IMR-90 (cell line): ENCODE measurements around the gene SLC24A3. TPM values are rescaled to one million over a fixed set of nuclear protein-coding genes. Genes with fewer than 3 reads are reported as not detected.

ENCODE experiments used
- ATAC-seq: fragments of 200-7000 bp; cut with Tn5 transposase; 2 replicates; pipeline ENCODE4 v1.9.1; 2020; ENCODE audit warnings: low read depth, mild to moderate bottlenecking, moderate library complexity
- BruUV-seq: library from RNA; stranded (reverse); fragments of 400-500 nt; replicated peaks from 2 replicates; lab custom pipeline; 2021; lab: Mats Ljungman, UMichigan
- CTCF ChIA-PET: fragments of 300-600 bp; formaldehyde crosslinking; extraction: SDS; loops from one replicate; lab custom pipeline; 2021; ENCODE audit warnings: antibody characterized with exemption; lab: Yijun Ruan, JAX
- POLR2A ChIA-PET: fragments of 300-600 bp; sonication (Branson Sonifier 250); formaldehyde crosslinking; loops from one replicate; lab custom pipeline; 2022; ENCODE audit warnings: antibody characterized with exemption; ENCODE audit not compliant: unreplicated experiment; lab: Charles Lee
- DNase-seq: peaks from one replicate; pipeline ENCODE4 v3.0.0; 2013
- H2AFZ ChIP-seq: replicated peaks from 2 replicates; pipeline ENCODE3; 2013; ENCODE audit warnings: low read length, mild to moderate bottlenecking; ENCODE audit not compliant: poor library complexity
- H2AK5ac ChIP-seq: 2 replicates; pipeline ENCODE4 v1.6.1; 2013; ENCODE audit warnings: low read depth, low read length, inconsistent platforms
- H2AK9ac ChIP-seq: replicated peaks from 2 replicates; pipeline ENCODE3; 2013; ENCODE audit warnings: mild to moderate bottlenecking, low read depth, low read length, moderate library complexity; ENCODE audit not compliant: poor library complexity
- H2BK120ac ChIP-seq: 2 replicates; pipeline ENCODE4 v1.6.1; 2013; ENCODE audit warnings: low read depth, low read length, inconsistent platforms
- H2BK15ac ChIP-seq: 3 replicates; pipeline ENCODE4 v1.6.1; 2013; ENCODE audit warnings: low read depth, low read length, inconsistent platforms
- H2BK20ac ChIP-seq: 2 replicates; pipeline ENCODE4 v1.6.1; 2013; ENCODE audit warnings: low read depth, mild to moderate bottlenecking, inconsistent platforms, low read length, moderate library complexity
- H2BK5ac ChIP-seq: 2 replicates; pipeline ENCODE4 v1.6.1; 2013; ENCODE audit warnings: mild to moderate bottlenecking, low read depth, low read length, inconsistent platforms; ENCODE audit not compliant: poor library complexity, severe bottlenecking
- H3K14ac ChIP-seq: replicated peaks from 2 replicates; pipeline ENCODE4 v1.6.1; 2013; ENCODE audit warnings: low read depth, low read length, inconsistent platforms
- H3K18ac ChIP-seq: 2 replicates; pipeline ENCODE4 v1.6.1; 2013; ENCODE audit warnings: low read depth, low read length, control low read depth
- H3K23ac ChIP-seq: 2 replicates; pipeline ENCODE4 v1.6.1; 2013; ENCODE audit warnings: low read depth, low read length, inconsistent platforms
- H3K27ac ChIP-seq: 2 replicates; pipeline ENCODE4 v1.5.1; 2013; ENCODE audit warnings: mild to moderate bottlenecking, control low read depth, low read length; ENCODE audit not compliant: insufficient read depth
- H3K27me3 ChIP-seq: 2 replicates; pipeline ENCODE4 v1.6.1; 2013; ENCODE audit warnings: low read length; ENCODE audit not compliant: control insufficient read depth, insufficient read depth
- H3K36me3 ChIP-seq: 2 replicates; pipeline ENCODE4 v1.6.1; 2013; ENCODE audit warnings: low read length, mixed read lengths; ENCODE audit not compliant: control insufficient read depth, insufficient read depth
- H3K4ac ChIP-seq: 2 replicates; pipeline ENCODE4 v1.6.1; 2013; ENCODE audit warnings: low read depth, low read length, inconsistent platforms
- H3K4me1 ChIP-seq: 2 replicates; pipeline ENCODE4 v1.6.1; 2013; ENCODE audit warnings: low read length, mixed read lengths; ENCODE audit not compliant: control insufficient read depth, insufficient read depth
- H3K4me2 ChIP-seq: 2 replicates; pipeline ENCODE4 v1.6.1; 2013; ENCODE audit warnings: low read depth, mild to moderate bottlenecking, control low read depth, low read length, moderate library complexity
- H3K4me3 ChIP-seq: 2 replicates; pipeline ENCODE4 v1.5.1; 2013; ENCODE audit warnings: low read depth, mild to moderate bottlenecking, control low read depth, low read length, moderate library complexity; ENCODE audit not compliant: insufficient read depth
- H3K56ac ChIP-seq: 2 replicates; pipeline ENCODE4 v1.6.1; 2013; ENCODE audit warnings: low read length, inconsistent platforms; ENCODE audit not compliant: insufficient read depth; ENCODE audit errors: extremely low read depth
- H3K79me1 ChIP-seq, 2 experiments: 2 replicates each; pipeline ENCODE4 v1.6.1; 2013; ENCODE audit warnings: low read length in 2 of 2, inconsistent platforms in 1 of 2, low read depth in 1 of 2
- H3K9ac ChIP-seq: 2 replicates; pipeline ENCODE4 v1.6.1; 2013; ENCODE audit warnings: low read depth, low read length, control low read depth
- H3K9me1 ChIP-seq: 2 replicates; pipeline ENCODE4 v1.6.1; 2013; ENCODE audit warnings: low read length, inconsistent platforms; ENCODE audit not compliant: insufficient read depth
- H3K9me3 ChIP-seq: 2 replicates; pipeline ENCODE4 v1.6.1; 2013; ENCODE audit warnings: low read length; ENCODE audit not compliant: control insufficient read depth, insufficient read depth
- H4K20me1 ChIP-seq: 2 replicates; pipeline ENCODE4 v1.6.1; 2013; ENCODE audit warnings: low read length, inconsistent platforms; ENCODE audit not compliant: insufficient read depth
- H4K5ac ChIP-seq: 2 replicates; pipeline ENCODE4 v1.6.1; 2013; ENCODE audit warnings: mild to moderate bottlenecking, low read depth, low read length, control low read depth
- H4K8ac ChIP-seq, 2 experiments: 2 replicates each; pipeline ENCODE4 v1.6.1; 2013; ENCODE audit warnings: low read depth in 2 of 2, low read length in 2 of 2, control low read depth in 1 of 2, inconsistent platforms in 1 of 2
- H4K91ac ChIP-seq: 2 replicates; pipeline ENCODE4 v1.6.1; 2013; ENCODE audit warnings: low read depth, low read length, inconsistent platforms; ENCODE audit not compliant: insufficient read depth
- BHLHE40 ChIP-seq: fragments of 150-350 bp; IDR thresholded peaks from 2 replicates; pipeline ENCODE4 v1.6.1; 2016; ENCODE audit warnings: mild to moderate bottlenecking, low read depth, low read length
- CEBPB ChIP-seq: IDR thresholded peaks from 2 replicates; pipeline ENCODE4 v1.6.1; 2012; ENCODE audit warnings: low read depth, low read length, improper control_type of control experiment
- ELK1 ChIP-seq: fragments of 150-350 bp; IDR thresholded peaks from 2 replicates; pipeline ENCODE4 v1.6.1; 2016; ENCODE audit warnings: low read depth, mild to moderate bottlenecking, low read length, moderate library complexity, borderline replicate concordance
- MXI1 ChIP-seq: IDR thresholded peaks from 2 replicates; pipeline ENCODE4 v1.6.1; 2012; ENCODE audit warnings: low read depth, mild to moderate bottlenecking, low read length, moderate library complexity, borderline replicate concordance
- NFE2L2 ChIP-seq: fragments of 150-350 bp; IDR thresholded peaks from 2 replicates; pipeline ENCODE4 v1.6.1; 2016; ENCODE audit warnings: low read depth, mild to moderate bottlenecking, low read length
- RAD21 ChIP-seq: IDR thresholded peaks from 2 replicates; pipeline ENCODE4 v1.6.1; 2012; ENCODE audit warnings: low read length, improper control_type of control experiment
- WGBS, 2 experiments: methylation state at CpG; one replicate each; pipeline versions ENCODE4 v1.1.5 to v1.1.7; 2013; ENCODE audit warnings: missing lambda C conversion rate in 2 of 2; ENCODE audit not compliant: insufficient read length in 1 of 2; ENCODE audit errors: extremely low coverage in 2 of 2; 5-methylcytosine and 5-hydroxymethylcytosine counted together
- dilution Hi-C: fragments of 300-500 bp; cut with HindIII; formaldehyde crosslinking; loops from one replicate; pipeline ENCODE4 v1.14.3; 2018; ENCODE audit warnings: low sequenced_read_pairs; ENCODE audit not compliant: unreplicated experiment
- in situ Hi-C: fragments of 300-500 bp; cut with MboI; formaldehyde crosslinking; loops from 3 replicates; pipeline ENCODE4 v1.14.3; 2019; ENCODE audit warnings: low sequenced_read_pairs, inconsistent platforms, mixed read lengths
- intact Hi-C: fragments of 100-400 bp; cut with micrococcal nuclease; formaldehyde crosslinking; loops from 2 replicates; pipeline ENCODE4 v1.10.0; 2022
- polyA plus RNA-seq, 3 experiments: library from polyadenylated mRNA; depleted of rRNA; stranded (reverse); fragments of >200 nt; gene quantifications; 2 replicates each; pipeline ENCODE4 v1.2.3, GENCODE V29; 2012; ENCODE audit warnings: low replicate concordance in 1 of 3
- total RNA-seq: library from RNA; depleted of rRNA; stranded (reverse); fragments of >200 nt; gene quantifications from 2 replicates; pipeline ENCODE4 v1.2.3, GENCODE V29; 2012
- TF ChIP-seq, protein P1 (sequence below): fragments of 150-350 bp; IDR thresholded peaks from 2 replicates; pipeline ENCODE4 v1.6.1; 2017; ENCODE audit warnings: mild to moderate bottlenecking, antibody characterized with exemption, low read length, low read depth

SLC24A3 gene
- total and polyA plus RNA-seq, 2 of the 4 experiments (the other 2 are of a cell fraction): not detected

DNA sequence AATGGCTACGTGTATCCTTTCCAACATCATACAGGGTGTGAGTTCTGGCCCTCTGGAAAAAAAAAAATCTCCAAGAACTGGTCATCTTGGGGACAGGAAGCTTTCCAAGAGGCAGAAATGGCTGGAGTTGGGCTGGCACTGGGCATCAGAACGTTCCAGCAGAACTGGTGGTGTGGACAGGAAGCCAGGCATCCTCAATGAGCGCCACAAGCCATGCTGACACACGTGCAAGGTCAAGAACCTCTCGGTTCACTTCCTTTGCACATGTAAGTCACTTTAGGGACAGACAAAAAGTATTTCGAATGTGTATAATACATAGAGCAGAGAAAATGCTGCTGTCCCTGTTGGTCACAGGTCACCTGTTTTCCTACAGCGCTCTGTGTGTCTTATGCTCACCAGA is 518.3 kb downstream of the SLC24A3 start:
- H3K79me1 ChIP-seq: no peaks in the 10 kb centered on the region
- intact Hi-C loops: no loop called here

More for the DNA sequence above, 518.3 kb downstream of the SLC24A3 start:
- Histone ChIP-seq H3K18ac (no peak overlapping the region), H2BK120ac (no peak overlapping the region), H3K9ac (no peak overlapping the region), H3K4ac (no peak overlapping the region), H2AK5ac (no peak overlapping the region), H2AK9ac (no peak overlapping the region), H3K23ac (no peak overlapping the region), H3K4me2 (no peak overlapping the region), H3K4me3 (no peak overlapping the region), H2BK20ac (no peak overlapping the region), H3K27ac (no peak overlapping the region), H2BK15ac (no peak overlapping the region), H3K14ac (no peak overlapping the region), H3K36me3 (no peaks in the 10 kb centered on the region), H4K8ac (no peak overlapping the region), H4K5ac (no peak overlapping the region), H4K20me1 (no peaks in the 10 kb centered on the region), H2BK5ac (no peak overlapping the region), H3K27me3 (no peaks in the 10 kb centered on the region), H3K56ac (no peak overlapping the region), H3K4me1 (peaks cover 4% of the 10 kb centered on the region), H4K91ac (no peak overlapping the region), H3K9me1 (no peaks in the 10 kb centered on the region), H2AFZ (peak overlapping the region; percentile 34), H3K9me3 (no peaks in the 10 kb centered on the region)
- no CpG with 5 or more reads among the region's 7 CpGs for WGBS, 2 experiments
- TF ChIP-seq ELK1: no peak
- TF ChIP-seq MXI1: no peak
- TF ChIP-seq, protein P1, sequence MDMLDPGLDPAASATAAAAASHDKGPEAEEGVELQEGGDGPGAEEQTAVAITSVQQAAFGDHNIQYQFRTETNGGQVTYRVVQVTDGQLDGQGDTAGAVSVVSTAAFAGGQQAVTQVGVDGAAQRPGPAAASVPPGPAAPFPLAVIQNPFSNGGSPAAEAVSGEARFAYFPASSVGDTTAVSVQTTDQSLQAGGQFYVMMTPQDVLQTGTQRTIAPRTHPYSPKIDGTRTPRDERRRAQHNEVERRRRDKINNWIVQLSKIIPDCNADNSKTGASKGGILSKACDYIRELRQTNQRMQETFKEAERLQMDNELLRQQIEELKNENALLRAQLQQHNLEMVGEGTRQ: no peak
- no peak for TF ChIP-seq RAD21
- no peak for TF ChIP-seq CEBPB
- no peak for TF ChIP-seq BHLHE40
- no peak for TF ChIP-seq NFE2L2
- DNase-seq (no peak), ATAC-seq (no peak)
- ChIA-PET POLR2A (no interaction called here), CTCF (no interaction called here)
- in situ Hi-C loops (no loop called here), dilution Hi-C loops (no loop called here)
- BruUV-seq: no TSS peak
